ENCODE data around the gene SLX9.
A peak's percentile ranks its signal among the peaks of the same experiment; 100 is the strongest.

Gene SLX9

GRCh38 chr21:44994047-44994694 lies 54.3 kb downstream of the SLX9 start:
- DNase-seq: no peak

GRCh38 chr21:44994695-44995342 lies 55.0 kb downstream of the SLX9 start:
- no peak for DNase-seq

- no peak for DNase-seq
Measured at GRCh38 chr21:44995343-44995941, 55.6 kb downstream of the SLX9 start.

- no peak for DNase-seq
Measured at GRCh38 chr21:44996096-44996495, 56.3 kb downstream of the SLX9 start.

- DNase-seq: no peak
Measured at GRCh38 chr21:44996501-44996921, 56.7 kb downstream of the SLX9 start.

GRCh38 chr21:44996983-44997936 lies 57.4 kb downstream of the SLX9 start:
- DNase-seq: no peak

GRCh38 chr21:44998086-44998620 lies 58.3 kb downstream of the SLX9 start:
- DNase-seq: no peak

- DNase-seq: no peak
Measured at GRCh38 chr21:44998621-44999427, 59.0 kb downstream of the SLX9 start.

- DNase-seq: no peak
Measured at GRCh38 chr21:44999428-44999971, 59.7 kb downstream of the SLX9 start.

- no peak for DNase-seq
Measured at GRCh38 chr21:44999972-45000636, 60.3 kb downstream of the SLX9 start.

- no peak for DNase-seq
Measured at GRCh38 chr21:45000637-45001133, 60.9 kb downstream of the SLX9 start.

GRCh38 chr21:45001134-45002095 lies 61.6 kb downstream of the SLX9 start:
- DNase-seq: no peak

- DNase-seq: no peak
Measured at GRCh38 chr21:45002381-45003204, 62.8 kb downstream of the SLX9 start.

- no peak for DNase-seq
Measured at GRCh38 chr21:45003331-45004058, 63.7 kb downstream of the SLX9 start.

GRCh38 chr21:45004059-45004422 lies 64.2 kb downstream of the SLX9 start:
- no peak for DNase-seq

- DNase-seq: peak in 1 of 2 donors; percentile 45
Measured at GRCh38 chr21:45004481-45005247, 64.8 kb downstream of the SLX9 start.

- DNase-seq: no peak
Measured at GRCh38 chr21:45006536-45007095, 66.8 kb downstream of the SLX9 start.

Data from stimulated activated CD4-positive, alpha-beta T cell treated with anti-CD3 and anti-CD28 coated beads, Interleukin-2, amount 100 ng/mL, for 24 hours (primary cell).